GM19025 (cell line): ENCODE data around the gene SNF8.
A peak's percentile ranks its signal among the peaks of the same experiment; 100 is the strongest.
"Not testable (repeated sequence)": the region's sequence is repeated elsewhere in the genome, so short reads cannot be mapped to it uniquely, and the experiment has no call there.

ENCODE experiments used
- ATAC-seq: cut with Tn5 transposase; IDR thresholded peaks from one replicate; pipeline ENCODE4 v1.9.1; 2021; ENCODE audit warnings: mild to moderate bottlenecking, low read depth, moderate library complexity; ENCODE audit not compliant: unreplicated experiment

Gene SNF8

GRCh38 chr17:48944515-48945260 lies at the start of gene SNF8:
Gene SNF8 (minus strand): TSS chr17:48944842. CDS start chr17:48944734, 108 bp downstream.
- peak; percentile 80 for ATAC-seq

GRCh38 chr17:48993951-48994350 lies 49.3 kb upstream of the SNF8 start:
- ATAC-seq = no peak

- ATAC-seq = no peak
These were observed 48.7 kb upstream of the SNF8 start for GRCh38 chr17:48993305-48993704.

- no peak for ATAC-seq
These were observed 47.8 kb upstream of the SNF8 start for GRCh38 chr17:48992444-48992843.

- ATAC-seq = no peak
These were observed 46.3 kb upstream of the SNF8 start for GRCh38 chr17:48990882-48991357.

- no peak for ATAC-seq
These were observed 44.5 kb upstream of the SNF8 start for GRCh38 chr17:48989100-48989499.

- ATAC-seq = no peak
These were observed 41.0 kb upstream of the SNF8 start for GRCh38 chr17:48985436-48986245.

GRCh38 chr17:48981927-48982539 lies 37.4 kb upstream of the SNF8 start:
- no peak for ATAC-seq

GRCh38 chr17:48973806-48974205 lies 29.2 kb upstream of the SNF8 start:
- ATAC-seq = no peak

- ATAC-seq = no peak
These were observed 28.1 kb upstream of the SNF8 start for GRCh38 chr17:48972749-48973097.

GRCh38 chr17:48970865-48971687 lies 26.4 kb upstream of the SNF8 start:
- no peak for ATAC-seq

- ATAC-seq = no peak
These were observed 25.6 kb upstream of the SNF8 start for GRCh38 chr17:48970224-48970623.

- no peak for ATAC-seq
These were observed 17.0 kb upstream of the SNF8 start for GRCh38 chr17:48961516-48962233.

- no peak for ATAC-seq
These were observed 16.3 kb upstream of the SNF8 start for GRCh38 chr17:48960834-48961515.

- ATAC-seq = no peak
These were observed 9.7 kb upstream of the SNF8 start for GRCh38 chr17:48954300-48954755.

GRCh38 chr17:48952904-48953303 lies 8.3 kb upstream of the SNF8 start:
- ATAC-seq = no peak

GRCh38 chr17:48951572-48951971 lies 6.9 kb upstream of the SNF8 start:
- no peak for ATAC-seq

GRCh38 chr17:48945261-48945651 lies 614 bp upstream of the SNF8 start:
- not testable (repeated sequence) for ATAC-seq

- no peak for ATAC-seq
These were observed 11.6 kb downstream of the SNF8 start for GRCh38 chr17:48933035-48933434.
